SK-N-SH (cell line): ENCODE data around the gene KLHL40.

Experiments
- CHD2 ChIP-seq: fragments of 150-350 bp; IDR thresholded peaks from 2 replicates; pipeline ENCODE4 v1.6.1; 2018; ENCODE audit warnings: low read length; ENCODE audit not compliant: partially characterized antibody
- CTCF ChIP-seq: fragments of 200-600 bp; sonication (generic); IDR thresholded peaks from 2 replicates; pipeline ENCODE4 v1.6.1; 2017; ENCODE audit warnings: antibody characterized with exemption, mild to moderate bottlenecking, moderate library complexity
- MAX ChIP-seq: IDR thresholded peaks from 2 replicates; pipeline ENCODE4 v1.4.0; 2012; ENCODE audit warnings: low read depth
- MXI1 ChIP-seq: IDR thresholded peaks from 2 replicates; pipeline ENCODE4 v1.6.1; 2012; ENCODE audit warnings: mild to moderate bottlenecking, low read depth, low read length, improper control_type of control experiment
- POLR2AphosphoS5 ChIP-seq: IDR thresholded peaks from 2 replicates; pipeline ENCODE4 v1.6.1; 2012; ENCODE audit warnings: low read depth, low read length
- USF1 ChIP-seq: IDR thresholded peaks from 2 replicates; pipeline ENCODE4 v1.4.0; 2012; ENCODE audit warnings: low read depth, borderline replicate concordance

GRCh38 chr3:42662813-42663535 lies 22.4 kb upstream of the KLHL40 start:
- no peak for TF ChIP-seq CTCF
- no peak for TF ChIP-seq CHD2
- TF ChIP-seq MXI1 = no peak
- no peak for TF ChIP-seq POLR2AphosphoS5
- no peak for TF ChIP-seq MAX
- no peak for TF ChIP-seq USF1
